ENCODE data around the gene EREG.
"Not testable (repeated sequence)": the region's sequence is repeated elsewhere in the genome, so short reads cannot be mapped to it uniquely, and the experiment has no call there.

EREG gene, protein sequence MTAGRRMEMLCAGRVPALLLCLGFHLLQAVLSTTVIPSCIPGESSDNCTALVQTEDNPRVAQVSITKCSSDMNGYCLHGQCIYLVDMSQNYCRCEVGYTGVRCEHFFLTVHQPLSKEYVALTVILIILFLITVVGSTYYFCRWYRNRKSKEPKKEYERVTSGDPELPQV

DNA sequence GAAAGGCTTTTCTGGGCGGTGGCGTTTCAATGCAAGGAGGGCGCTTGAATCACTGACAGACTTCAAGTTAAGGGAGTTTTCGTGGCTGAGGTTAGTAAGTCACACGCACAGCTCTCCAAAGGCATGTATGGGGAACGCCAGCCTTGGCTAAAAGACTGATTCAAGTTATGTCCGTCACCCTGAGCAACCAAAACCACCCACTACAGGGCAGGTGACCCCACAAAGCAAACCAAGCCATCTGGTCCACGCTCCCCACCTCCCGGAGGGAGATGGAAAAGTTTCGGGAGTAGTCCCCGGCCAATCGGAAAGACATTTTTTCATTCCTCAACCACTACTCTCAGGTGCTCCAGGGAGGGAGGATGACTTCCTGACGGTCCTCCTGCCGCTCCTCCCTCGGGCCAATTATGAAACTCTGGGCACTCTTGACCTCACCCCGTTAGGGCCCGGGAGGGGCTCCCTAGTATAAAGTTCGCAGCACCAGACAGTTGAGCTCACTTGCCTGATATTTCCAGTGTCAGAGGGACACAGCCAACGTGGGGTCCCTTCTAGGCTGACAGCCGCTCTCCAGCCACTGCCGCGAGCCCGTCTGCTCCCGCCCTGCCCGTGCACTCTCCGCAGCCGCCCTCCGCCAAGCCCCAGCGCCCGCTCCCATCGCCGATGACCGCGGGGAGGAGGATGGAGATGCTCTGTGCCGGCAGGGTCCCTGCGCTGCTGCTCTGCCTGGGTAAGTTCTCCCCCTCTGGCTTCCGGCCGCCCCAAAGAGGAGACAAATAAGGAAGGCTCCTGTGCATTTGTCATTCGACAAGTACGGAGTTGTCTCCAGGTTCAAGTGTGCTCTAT lies at the start of gene EREG:
EREG (plus strand) TSS at position 494 of the 840 bp plus-strand sequence; CDS start at position 658, 164 bp downstream.
- peak; percentile 82 for DNase-seq (ENCODE audit: low spot score)

DNA sequence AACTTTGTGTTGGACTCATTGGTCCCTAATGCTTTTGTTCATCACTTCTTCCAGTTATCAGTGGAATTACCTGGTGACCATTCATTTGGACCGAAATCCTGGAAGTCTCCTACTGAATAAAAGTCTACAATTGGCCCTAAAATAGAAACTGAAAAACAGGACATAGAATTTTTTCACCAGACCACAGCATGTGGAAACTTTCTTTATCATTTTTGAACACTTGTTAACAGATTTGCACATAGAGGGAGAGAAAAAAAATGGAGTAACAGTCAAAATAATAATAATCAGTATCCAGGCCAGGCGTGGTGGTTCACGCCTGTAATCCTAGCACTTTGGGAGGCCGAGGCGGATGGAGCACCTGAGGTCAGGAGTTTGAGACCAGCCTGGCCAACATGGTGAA lies 49.6 kb upstream of the EREG start:
- no peak for DNase-seq (ENCODE audit: low spot score)

DNA sequence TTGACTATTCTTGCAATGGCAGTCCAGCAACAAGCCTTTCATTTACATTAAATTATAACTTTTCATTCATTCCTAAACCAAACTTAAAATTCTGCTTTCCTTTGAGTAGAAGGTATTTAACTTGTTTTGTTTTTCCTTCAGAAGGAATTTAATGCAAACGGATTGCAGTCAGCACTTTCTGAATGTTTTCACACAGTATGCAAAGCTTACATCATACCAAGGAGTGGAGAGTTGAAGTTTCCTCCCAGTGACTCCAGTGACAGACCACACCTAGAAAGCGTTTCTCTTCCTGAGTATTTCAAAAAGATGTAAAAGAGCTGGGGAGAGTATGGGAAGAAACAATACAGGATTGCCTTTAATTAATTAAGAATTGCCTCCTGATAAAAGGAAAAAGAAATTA lies 48.5 kb upstream of the EREG start:
- peak; percentile 37 for DNase-seq (ENCODE audit: low spot score)

DNA sequence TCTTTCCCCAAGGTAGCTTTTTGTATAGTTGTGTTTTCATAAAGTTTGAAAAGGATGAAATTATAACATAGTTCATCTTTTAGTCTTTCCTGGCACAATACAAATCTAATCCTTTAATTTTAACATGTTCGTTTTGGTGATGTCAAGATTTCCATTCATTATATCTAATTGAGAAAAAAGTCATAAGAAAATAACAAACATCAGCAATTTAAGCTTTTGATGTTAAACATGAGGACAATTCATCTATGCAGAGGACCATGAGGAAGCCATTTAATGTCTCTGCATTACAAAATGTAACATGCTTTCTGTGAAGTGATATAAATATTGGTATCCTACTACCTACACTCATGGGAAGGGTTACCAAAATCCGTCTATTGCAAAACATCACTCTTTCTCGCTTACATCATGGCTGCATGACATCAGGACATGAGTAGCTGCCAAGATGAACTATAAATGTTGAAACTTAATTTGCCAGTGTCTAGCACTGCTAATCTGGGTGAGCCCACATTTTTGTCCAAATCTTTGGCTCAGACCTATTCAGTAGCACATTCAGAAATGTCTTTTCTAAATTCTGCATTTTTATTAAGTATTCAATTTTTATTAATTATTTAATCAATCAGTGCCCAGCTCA lies 47.2 kb upstream of the EREG start:
- DNase-seq (ENCODE audit: low spot score), result no peak

DNA sequence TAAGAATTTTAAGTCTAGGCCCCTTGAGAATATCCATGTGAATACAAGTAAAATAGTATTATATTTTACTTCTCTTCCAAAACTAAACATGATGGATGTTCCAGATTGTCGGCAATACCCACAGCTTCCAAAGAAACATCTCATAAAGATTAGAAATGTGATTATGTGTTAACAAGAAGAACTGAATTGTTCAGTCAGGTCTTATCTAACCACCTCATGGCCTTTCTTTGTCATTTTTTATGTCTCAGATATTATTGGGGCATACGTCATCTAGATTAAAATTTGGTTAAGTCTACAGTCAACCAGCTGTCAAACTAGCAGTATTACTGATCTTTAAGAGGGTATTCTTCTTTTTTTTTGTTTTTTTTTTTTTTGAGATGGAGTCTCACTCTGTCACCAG lies 46.7 kb upstream of the EREG start:
- no peak for DNase-seq (ENCODE audit: low spot score)

DNA sequence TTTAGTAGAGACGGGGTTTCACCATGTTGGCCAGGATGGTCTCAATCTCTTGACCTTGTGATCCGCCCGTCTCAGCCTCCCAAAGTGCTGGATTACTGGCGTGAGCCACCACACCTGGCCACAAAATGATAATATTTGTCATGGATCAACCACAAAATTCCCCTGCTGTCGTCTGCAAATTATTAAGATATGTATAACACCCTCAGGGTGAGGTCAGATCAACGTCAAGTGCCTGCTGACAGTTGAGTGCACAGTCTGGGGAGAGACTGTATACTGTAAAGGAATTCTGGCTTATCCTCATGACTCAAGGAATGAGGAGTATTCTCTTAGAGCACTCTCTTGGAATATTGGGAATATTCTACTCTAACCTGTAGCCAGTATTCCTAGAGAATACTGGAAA lies 45.5 kb upstream of the EREG start:
- DNase-seq (ENCODE audit: low spot score), result peak; percentile 10

DNA sequence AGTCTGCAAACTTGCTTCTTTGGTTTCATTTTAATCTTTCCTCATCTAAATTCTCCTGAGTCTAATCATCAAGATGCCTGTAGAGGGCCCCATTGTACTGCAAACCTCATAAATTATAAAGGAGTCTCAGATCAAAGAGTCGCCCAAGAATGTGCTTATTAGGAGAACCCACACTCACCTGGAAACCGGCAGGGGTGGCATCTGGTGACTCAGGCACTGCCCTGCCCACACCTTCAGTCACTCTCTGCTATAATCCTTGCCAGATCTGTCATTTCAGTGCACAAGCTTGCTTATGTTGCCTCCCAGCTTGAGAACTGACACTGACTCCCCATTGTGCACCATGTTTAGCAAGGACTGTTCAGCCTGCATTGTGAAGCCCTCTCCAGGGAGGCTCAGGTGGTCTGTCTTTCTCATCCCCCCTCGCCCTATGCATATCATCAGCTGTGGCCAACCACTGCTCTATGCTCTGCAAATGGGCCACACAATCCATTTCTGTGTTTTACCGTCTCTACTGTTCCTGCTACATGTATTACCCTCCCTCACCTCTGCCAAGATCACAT lies 44.3 kb upstream of the EREG start:
- DNase-seq (ENCODE audit: low spot score), result peak; percentile 96

DNA sequence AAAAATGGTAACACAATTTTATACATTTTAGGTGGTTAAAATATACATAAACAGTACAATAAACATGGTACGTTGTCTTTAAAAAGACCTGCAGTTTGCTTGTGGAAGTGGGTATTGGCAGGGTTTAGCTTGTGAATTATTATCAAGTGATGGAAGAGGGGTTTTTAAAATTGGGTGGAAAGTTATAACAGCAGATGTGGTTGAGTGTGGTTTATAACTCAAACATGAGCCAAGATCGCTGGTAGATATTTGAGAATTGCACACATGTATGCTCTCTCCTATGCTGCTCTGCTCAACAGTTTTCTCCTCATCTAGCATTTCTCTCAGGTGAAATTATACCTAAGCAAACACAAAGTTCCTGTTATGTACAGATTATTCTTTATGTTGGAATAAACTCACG lies 42.6 kb upstream of the EREG start:
- no peak for DNase-seq (ENCODE audit: low spot score)

DNA sequence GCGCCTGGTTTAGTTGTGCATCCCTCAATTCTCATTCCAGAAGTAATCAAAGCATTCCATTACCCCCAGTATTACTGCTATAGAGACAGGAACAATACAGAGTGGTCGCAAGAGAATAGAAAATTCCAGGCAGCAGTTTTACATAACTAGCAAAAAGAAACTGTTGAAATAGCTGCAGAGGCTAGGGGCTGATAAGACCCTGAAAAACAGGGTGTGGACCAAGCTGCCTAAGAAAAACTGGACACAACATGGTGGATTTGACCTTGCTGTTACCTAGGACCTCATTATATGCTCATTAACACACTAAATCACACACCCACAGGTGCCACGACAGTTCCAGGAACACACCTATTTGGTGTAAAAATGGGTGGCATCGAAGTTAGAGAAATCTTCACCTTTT lies 41.3 kb upstream of the EREG start:
- DNase-seq (ENCODE audit: low spot score), result no peak

DNA sequence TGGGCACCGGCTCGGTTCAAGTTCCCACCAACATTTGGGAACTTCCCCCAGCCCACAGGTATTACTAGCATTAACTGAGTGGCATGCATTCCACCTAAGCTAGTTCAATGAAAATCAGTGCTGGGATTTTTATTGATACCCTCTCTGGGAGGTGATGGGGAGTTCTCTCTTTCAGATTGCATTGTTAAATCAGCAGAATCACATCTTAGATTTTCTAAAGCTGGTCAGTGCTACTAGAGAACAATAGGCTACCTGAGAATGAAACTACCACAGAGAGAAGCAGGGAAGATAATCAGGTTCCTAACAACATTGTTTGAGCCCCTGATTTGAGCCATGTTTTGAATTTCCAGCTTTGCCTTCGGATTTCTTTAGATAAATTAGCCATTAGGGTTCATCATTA lies 40.7 kb upstream of the EREG start:
- no peak for DNase-seq (ENCODE audit: low spot score)

DNA sequence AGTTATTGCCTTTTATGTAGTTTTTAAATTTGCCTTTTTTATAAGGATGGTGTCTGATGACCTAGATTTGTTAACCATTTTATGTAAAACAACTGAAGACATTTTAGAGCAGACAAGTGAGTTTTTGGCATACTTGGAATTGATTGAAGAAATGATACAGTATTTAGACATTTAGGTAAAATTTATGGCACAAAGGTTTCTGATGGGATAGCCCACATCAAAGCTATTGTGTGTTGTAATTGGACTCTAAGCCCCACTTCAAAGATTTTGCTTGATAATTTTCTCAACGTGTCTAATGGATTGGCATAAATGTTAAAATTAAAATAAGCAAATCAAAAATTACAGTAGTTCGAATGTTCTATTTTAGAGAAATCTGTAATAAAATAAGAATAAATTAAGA lies 39.1 kb upstream of the EREG start:
- no peak for DNase-seq (ENCODE audit: low spot score)

DNA sequence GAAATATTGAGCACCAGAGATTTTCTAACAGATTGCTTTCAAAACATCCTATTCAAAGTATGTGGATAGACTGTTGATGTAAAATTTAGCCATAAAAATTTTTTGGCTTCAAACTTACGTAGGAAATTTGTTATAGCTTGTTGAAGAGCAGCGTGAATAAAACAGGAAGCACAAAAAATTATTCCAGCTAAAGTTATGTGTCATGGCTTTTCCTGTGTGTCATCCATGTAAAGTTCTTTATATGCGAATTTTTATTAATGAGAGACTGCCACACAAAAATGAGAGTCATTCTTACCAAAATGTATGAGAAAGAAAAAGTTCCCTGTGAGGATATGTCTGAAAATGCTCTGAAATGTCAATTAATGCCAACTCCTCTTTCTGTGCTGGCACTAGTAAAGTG lies 37.2 kb upstream of the EREG start:
- DNase-seq (ENCODE audit: low spot score), result no peak

DNA sequence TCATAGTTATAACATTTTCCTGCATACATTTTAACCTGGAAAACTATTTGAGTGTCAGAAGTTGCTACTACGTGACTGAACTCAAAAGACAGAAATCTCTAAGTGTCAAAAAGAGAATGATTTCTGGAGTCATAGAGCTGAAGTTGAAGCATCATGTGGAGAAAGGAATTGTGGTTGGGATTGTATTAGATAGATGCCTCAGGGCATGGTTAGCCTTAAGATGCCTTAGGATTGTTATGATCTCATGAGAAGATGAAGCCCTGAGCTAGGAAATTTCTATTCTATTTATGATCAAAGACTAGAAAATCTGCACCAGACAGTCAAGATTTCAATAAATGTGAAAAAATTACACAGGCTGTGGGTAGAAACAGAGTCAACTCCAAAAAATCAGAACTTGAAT lies 36.4 kb upstream of the EREG start:
- DNase-seq (ENCODE audit: low spot score), result no peak

DNA sequence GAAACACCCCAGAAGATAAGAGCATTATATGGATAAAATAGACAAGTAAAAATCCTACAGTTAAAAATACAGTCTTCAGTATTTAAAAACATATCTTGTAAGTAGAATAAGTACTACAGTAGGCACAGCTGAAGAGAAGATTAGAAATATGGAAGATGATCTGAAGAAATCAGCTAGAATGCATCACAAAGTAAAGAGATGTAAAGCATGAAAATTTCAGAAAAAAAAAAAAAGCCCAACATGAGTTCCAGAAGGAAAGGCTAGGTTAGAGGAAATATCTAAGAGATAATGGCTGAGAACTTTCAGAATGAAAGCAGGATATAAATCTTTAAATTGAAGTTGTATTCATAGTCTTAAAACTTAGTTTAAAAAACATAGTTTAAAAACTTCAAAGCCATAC lies 35.6 kb upstream of the EREG start:
- no peak for DNase-seq (ENCODE audit: low spot score)

DNA sequence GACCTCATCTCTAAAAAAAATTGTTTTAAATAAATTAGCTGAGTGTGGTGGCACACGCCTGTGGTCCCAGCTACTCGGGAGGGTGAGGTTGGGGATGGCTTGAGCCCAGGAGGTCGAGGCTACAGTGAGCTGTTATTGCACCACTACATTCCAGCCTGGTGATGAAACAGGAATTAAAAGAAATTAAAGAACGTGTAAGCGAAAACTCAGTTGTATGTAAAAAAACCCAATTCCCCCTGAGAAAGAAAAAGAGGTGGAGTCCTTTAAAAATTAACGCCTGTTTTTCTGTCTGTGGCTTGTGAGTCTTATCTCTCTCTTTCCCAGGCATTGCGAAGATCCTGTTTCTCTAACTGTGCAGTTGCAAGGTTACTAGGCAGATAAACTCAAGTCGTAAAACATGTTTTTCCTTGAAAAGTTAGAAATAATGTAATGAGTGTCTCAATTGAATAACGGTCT lies 34.6 kb upstream of the EREG start:
- DNase-seq (ENCODE audit: low spot score), result no peak

DNA sequence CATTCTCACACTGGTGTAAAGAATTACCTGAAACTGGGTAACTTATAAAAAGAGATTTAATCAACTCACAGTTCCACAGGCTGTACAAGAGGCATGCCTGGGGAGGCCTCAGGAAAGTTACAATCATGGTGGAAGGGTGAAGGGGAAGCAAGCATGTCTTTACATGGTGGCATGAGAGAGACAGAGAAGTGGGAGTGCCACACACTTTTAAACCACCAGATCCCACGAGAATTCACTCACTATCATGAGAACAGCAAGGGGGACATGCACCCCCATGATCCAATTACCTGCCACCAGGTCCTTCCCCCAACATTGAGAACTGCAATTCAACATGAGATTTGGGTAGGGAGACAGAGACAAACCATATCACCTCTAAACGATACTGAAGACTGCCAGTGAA lies 33.7 kb upstream of the EREG start:
- no peak for DNase-seq (ENCODE audit: low spot score)

DNA sequence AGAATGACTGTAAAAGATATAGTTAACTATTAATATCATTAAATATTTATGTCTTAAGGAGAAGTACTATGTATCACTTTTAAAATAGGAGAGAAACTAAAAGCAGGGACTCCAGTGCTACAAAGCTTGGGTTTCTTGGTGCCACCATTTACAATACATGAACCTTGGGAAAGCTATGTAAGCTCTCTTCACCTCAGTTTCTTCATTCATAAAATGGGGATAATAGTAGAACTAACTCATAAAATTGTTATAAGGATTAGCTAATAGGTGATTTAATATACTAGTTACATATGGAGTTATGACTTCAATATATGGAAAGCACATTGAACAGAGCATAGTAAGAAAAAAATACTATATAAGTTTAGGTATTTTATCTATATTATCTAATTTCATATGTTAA lies 33.0 kb upstream of the EREG start:
- no peak for DNase-seq (ENCODE audit: low spot score)

DNA sequence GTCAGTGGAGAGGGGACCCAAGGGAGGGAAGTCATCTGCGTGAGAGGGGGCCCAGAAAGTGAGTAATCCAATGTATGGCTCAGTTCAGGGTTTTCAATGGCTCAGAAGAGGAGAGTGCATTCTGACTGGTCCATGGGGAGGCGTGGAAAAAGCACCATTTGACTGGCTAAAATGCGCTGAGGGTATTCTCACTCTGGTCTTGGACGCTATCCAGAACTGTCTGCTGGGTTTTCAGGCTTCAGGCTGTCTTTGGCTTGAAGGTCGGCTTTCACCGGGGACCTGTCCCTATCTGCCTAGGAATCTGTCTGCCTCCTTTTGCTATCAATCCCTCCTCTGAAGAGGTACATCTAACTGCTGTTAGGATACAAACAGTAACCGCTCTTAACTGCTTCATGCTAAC lies 30.3 kb upstream of the EREG start:
- DNase-seq (ENCODE audit: low spot score), result no peak

DNA sequence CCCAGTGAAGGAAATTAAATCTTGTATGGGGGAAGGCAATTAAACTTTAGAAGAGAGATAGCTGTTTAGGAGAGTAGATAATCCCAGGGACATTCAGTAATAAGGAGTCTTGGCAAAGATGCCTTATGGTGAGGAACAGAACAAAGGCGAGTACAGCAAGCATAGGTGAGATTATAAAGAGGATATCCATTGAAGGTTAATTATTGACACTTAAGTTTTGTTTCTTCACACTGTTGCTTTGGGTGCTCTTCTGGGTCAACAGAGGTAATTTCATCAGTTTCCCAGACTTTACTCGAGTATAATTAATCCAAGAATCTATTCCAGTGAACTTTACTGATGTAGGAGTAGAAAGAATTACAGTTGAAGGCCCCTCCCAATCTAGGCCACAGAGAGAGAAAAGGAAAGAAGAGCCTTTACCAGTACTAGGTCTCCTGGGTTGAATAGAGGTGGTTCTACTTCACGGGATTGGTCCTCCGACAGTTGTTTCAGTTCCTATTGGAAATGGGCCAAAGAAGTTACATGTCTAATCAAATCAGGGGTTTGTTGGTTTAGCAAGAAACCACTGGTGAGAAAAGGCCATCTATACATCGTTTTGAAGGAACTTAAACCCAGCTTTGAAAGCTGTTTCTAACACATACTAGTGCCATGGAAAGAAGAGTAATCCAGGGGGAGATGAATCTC lies 29.5 kb upstream of the EREG start:
- DNase-seq (ENCODE audit: low spot score), result no peak

DNA sequence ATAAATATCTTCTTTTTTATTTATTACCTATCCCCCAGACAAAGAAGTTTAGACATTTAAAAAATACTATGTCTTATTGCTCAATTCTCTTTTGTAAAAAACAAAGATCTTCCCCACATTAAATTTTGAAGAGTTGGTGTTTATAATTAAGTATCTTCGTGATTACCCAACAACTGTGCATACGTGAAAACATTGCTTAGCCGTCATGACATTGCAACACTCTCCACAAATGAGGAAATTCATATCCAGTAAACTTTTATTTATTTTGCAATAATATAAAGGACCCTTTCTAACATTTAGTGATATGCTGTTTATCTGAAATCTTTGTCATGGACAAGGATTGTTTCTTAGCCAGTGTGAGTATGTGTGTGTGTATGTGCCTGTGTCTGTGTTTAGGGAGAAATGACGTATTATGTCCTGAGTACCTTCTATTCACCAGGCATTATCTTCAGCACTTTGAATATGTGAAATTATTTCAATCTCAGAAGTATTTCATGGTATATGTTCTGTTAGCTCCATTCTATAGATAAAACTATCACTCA lies 26.1 kb upstream of the EREG start:
- no peak for DNase-seq (ENCODE audit: low spot score)

DNA sequence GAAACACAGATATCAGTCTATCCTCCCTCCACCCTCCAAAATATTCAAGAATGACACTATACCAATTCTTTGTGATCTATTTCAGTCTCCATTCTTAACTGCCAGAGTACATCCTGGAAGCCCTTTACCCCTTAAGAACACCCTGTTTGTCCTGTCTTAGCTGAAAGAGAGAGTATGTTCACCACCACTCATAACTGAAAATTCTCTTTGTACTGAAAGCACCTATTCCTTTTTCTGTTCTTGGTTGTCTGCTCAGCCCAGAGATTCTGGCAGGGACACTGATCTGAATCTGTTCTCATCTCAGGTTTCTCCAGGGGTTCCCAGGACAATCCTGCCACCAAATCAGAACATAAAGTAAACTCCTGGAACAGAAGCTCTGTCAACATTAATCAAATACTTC lies 25.4 kb upstream of the EREG start:
- no peak for DNase-seq (ENCODE audit: low spot score)

DNA sequence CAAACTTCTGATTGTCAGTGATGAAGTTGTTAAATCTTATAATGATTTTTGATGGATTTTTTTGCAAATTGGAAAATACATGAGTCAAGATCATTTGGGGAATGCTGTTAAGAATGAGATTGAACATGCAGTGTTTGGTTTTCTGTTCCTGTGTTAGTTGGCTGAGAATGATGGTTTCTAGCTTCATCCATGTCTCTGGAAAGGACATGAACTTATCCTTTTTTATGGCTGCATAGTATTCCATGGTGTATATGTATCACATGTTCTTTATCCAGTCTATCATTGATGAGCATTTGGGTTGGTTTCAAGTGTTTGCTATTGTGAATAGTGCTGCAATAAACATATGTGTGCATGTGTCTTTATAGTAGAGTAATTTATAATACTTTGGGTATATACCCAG lies 24.5 kb upstream of the EREG start:
- not testable (repeated sequence) for DNase-seq (ENCODE audit: low spot score)
